ENCODE measurements around the gene ARVCF.

- no peak for TF ChIP-seq POLR2AphosphoS5 (IDR thresholded peaks at IDR 0.05; ENCODE audit: low read depth)
- no peak for TF ChIP-seq EZH2phosphoT487 (IDR thresholded peaks at IDR 0.05; ENCODE audit: unreplicated experiment)
- no peak for TF ChIP-seq CTCF (conservative IDR thresholded peaks at IDR 0.05; ENCODE audit: low read depth in 2 of 2)
- TF ChIP-seq ZNF114 (CRISPR knock-in tag; IDR thresholded peaks at IDR 0.05), result no peak
- TF ChIP-seq EZH2 (IDR thresholded peaks at IDR 0.05; ENCODE audit: low read depth, unreplicated experiment), result no peak
- TF ChIP-seq, protein P1, sequence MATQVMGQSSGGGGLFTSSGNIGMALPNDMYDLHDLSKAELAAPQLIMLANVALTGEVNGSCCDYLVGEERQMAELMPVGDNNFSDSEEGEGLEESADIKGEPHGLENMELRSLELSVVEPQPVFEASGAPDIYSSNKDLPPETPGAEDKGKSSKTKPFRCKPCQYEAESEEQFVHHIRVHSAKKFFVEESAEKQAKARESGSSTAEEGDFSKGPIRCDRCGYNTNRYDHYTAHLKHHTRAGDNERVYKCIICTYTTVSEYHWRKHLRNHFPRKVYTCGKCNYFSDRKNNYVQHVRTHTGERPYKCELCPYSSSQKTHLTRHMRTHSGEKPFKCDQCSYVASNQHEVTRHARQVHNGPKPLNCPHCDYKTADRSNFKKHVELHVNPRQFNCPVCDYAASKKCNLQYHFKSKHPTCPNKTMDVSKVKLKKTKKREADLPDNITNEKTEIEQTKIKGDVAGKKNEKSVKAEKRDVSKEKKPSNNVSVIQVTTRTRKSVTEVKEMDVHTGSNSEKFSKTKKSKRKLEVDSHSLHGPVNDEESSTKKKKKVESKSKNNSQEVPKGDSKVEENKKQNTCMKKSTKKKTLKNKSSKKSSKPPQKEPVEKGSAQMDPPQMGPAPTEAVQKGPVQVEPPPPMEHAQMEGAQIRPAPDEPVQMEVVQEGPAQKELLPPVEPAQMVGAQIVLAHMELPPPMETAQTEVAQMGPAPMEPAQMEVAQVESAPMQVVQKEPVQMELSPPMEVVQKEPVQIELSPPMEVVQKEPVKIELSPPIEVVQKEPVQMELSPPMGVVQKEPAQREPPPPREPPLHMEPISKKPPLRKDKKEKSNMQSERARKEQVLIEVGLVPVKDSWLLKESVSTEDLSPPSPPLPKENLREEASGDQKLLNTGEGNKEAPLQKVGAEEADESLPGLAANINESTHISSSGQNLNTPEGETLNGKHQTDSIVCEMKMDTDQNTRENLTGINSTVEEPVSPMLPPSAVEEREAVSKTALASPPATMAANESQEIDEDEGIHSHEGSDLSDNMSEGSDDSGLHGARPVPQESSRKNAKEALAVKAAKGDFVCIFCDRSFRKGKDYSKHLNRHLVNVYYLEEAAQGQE (IDR thresholded peaks at IDR 0.05; ENCODE audit: unreplicated experiment), result no peak
- TF ChIP-seq, protein P2, sequence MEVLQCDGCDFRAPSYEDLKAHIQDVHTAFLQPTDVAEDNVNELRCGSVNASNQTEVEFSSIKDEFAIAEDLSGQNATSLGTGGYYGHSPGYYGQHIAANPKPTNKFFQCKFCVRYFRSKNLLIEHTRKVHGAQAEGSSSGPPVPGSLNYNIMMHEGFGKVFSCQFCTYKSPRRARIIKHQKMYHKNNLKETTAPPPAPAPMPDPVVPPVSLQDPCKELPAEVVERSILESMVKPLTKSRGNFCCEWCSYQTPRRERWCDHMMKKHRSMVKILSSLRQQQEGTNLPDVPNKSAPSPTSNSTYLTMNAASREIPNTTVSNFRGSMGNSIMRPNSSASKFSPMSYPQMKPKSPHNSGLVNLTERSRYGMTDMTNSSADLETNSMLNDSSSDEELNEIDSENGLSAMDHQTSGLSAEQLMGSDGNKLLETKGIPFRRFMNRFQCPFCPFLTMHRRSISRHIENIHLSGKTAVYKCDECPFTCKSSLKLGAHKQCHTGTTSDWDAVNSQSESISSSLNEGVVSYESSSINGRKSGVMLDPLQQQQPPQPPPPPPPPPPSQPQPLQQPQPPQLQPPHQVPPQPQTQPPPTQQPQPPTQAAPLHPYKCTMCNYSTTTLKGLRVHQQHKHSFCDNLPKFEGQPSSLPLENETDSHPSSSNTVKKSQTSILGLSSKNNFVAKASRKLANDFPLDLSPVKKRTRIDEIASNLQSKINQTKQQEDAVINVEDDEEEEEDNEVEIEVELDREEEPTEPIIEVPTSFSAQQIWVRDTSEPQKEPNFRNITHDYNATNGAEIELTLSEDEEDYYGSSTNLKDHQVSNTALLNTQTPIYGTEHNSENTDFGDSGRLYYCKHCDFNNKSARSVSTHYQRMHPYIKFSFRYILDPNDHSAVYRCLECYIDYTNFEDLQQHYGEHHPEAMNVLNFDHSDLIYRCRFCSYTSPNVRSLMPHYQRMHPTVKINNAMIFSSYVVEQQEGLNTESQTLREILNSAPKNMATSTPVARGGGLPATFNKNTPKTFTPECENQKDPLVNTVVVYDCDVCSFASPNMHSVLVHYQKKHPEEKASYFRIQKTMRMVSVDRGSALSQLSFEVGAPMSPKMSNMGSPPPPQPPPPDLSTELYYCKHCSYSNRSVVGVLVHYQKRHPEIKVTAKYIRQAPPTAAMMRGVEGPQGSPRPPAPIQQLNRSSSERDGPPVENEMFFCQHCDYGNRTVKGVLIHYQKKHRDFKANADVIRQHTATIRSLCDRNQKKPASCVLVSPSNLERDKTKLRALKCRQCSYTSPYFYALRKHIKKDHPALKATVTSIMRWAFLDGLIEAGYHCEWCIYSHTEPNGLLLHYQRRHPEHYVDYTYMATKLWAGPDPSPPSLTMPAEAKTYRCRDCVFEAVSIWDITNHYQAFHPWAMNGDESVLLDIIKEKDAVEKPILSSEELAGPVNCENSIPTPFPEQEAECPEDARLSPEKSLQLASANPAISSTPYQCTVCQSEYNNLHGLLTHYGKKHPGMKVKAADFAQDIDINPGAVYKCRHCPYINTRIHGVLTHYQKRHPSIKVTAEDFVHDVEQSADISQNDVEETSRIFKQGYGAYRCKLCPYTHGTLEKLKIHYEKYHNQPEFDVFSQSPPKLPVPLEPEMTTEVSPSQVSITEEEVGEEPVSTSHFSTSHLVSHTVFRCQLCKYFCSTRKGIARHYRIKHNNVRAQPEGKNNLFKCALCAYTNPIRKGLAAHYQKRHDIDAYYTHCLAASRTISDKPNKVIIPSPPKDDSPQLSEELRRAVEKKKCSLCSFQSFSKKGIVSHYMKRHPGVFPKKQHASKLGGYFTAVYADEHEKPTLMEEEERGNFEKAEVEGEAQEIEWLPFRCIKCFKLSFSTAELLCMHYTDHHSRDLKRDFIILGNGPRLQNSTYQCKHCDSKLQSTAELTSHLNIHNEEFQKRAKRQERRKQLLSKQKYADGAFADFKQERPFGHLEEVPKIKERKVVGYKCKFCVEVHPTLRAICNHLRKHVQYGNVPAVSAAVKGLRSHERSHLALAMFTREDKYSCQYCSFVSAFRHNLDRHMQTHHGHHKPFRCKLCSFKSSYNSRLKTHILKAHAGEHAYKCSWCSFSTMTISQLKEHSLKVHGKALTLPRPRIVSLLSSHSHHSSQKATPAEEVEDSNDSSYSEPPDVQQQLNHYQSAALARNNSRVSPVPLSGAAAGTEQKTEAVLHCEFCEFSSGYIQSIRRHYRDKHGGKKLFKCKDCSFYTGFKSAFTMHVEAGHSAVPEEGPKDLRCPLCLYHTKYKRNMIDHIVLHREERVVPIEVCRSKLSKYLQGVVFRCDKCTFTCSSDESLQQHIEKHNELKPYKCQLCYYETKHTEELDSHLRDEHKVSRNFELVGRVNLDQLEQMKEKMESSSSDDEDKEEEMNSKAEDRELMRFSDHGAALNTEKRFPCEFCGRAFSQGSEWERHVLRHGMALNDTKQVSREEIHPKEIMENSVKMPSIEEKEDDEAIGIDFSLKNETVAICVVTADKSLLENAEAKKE (CRISPR knock-in tag; IDR thresholded peaks at IDR 0.05), result no peak
- TF ChIP-seq STAT1 (IDR thresholded peaks at IDR 0.05; ENCODE audit: unreplicated experiment), result no peak
- no peak for TF ChIP-seq JUNB (IDR thresholded peaks at IDR 0.05; ENCODE audit: unreplicated experiment)
Measured at GRCh38 chr22:20004464-20004863, 12.2 kb downstream of the ARVCF start.
